Peyer's patch (tissue), 4 donors: ENCODE data around the gene SEMA5A. TPM values are rescaled to one million over a fixed set of nuclear protein-coding genes. Genes with fewer than 3 reads are reported as not detected.

Experiments
- DNase-seq, 3 donors: peaks; one replicate each; pipeline ENCODE4 v3.0.0-alpha.2; 2017 to 2019
- H3K27ac ChIP-seq, 4 donors: fragments of 200-600 bp; sonication (generic); one replicate each; pipeline ENCODE4 v1.5.1; 2016 to 2019
- H3K27me3 ChIP-seq, 2 donors: fragments of 200-600 bp; sonication (generic); one replicate each; pipeline ENCODE4 v1.5.1; 2019
- H3K36me3 ChIP-seq, 3 donors: fragments of 200-600 bp; sonication (generic); one replicate each; pipeline ENCODE4 v1.5.1; 2016 to 2019
- H3K4me1 ChIP-seq, 4 donors: fragments of 200-600 bp; sonication (generic); one replicate each; pipeline ENCODE4 v1.5.1; 2016 to 2019
- H3K4me3 ChIP-seq, 4 donors: fragments of 200-600 bp; sonication (generic); 1 replicate in 3 of 4; 2 replicates in 1 of 4; pipeline ENCODE4 v1.5.1; 2016 to 2019; ENCODE audit warnings: mild to moderate bottlenecking in 1 of 4
- H3K9me3 ChIP-seq, 4 donors: fragments of 200-600 bp; sonication (generic); one replicate each; pipeline ENCODE4 v1.5.1; 2016 to 2019; ENCODE audit warnings: mild to moderate bottlenecking in 1 of 4
- CTCF ChIP-seq, 6 experiments: fragments of 450-650 bp in 4 of 6; fragments of 200-600 bp in 2 of 6; sonication (generic) in 1 of 6; IDR thresholded peaks; one replicate each; pipeline ENCODE4 v1.5.1; 2017 to 2019; ENCODE audit warnings: antibody characterized with exemption in 6 of 6, mild to moderate bottlenecking in 3 of 6, moderate library complexity in 1 of 6
- POLR2A ChIP-seq, 2 donors: fragments of 450-650 bp; IDR thresholded peaks; one replicate each; pipeline ENCODE4 v1.5.1; 2017; ENCODE audit warnings: antibody characterized with exemption in 2 of 2, mild to moderate bottlenecking in 2 of 2, moderate library complexity in 2 of 2
- total RNA-seq, 4 donors: library from RNA; depleted of rRNA; stranded (reverse); fragments of >200 nt; gene quantifications; one replicate each; pipeline ENCODE4 v1.1.0, GENCODE V29; 2016

SEMA5A gene
- total RNA-seq, 4 donors from 2014 or later = 11.6 to 22.5 (median 18.2) TPM

- H3K9me3 ChIP-seq = no peaks in the 10 kb centered on the region
- H3K27ac ChIP-seq = peak overlapping the region in 2 of 4 donors; percentile 40 to 58
- no peak overlapping the region for H3K4me3 ChIP-seq
- no peak for TF ChIP-seq POLR2A (IDR thresholded peaks at IDR 0.05)
- TF ChIP-seq CTCF (IDR thresholded peaks at IDR 0.05) = no peak
- H3K4me1 ChIP-seq = no peaks in the 10 kb centered on the region
- DNase-seq = no peak
- H3K36me3 ChIP-seq = no peaks in the 10 kb centered on the region
- no peaks in the 10 kb centered on the region for H3K27me3 ChIP-seq
Observed at GRCh38 chr5:9170026-9170425, 375.8 kb downstream of the SEMA5A start.

- Histone ChIP-seq H3K4me1 (no peaks in the 10 kb centered on the region), H3K27me3 (no peaks in the 10 kb centered on the region), H3K4me3 (no peak overlapping the region), H3K9me3 (no peaks in the 10 kb centered on the region), H3K36me3 (no peaks in the 10 kb centered on the region), H3K27ac (peak overlapping the region in 2 of 4 donors; percentile 40 to 58)
- no peak for TF ChIP-seq CTCF (IDR thresholded peaks at IDR 0.05)
- no peak for TF ChIP-seq POLR2A (IDR thresholded peaks at IDR 0.05)
- DNase-seq = no peak
Observed at GRCh38 chr5:9169557-9169902, 376.3 kb downstream of the SEMA5A start.

- Histone ChIP-seq H3K27ac (peak overlapping the region in 2 of 4 donors; percentile 40 to 58), H3K4me3 (no peak overlapping the region), H3K27me3 (no peaks in the 10 kb centered on the region), H3K9me3 (no peaks in the 10 kb centered on the region), H3K36me3 (no peaks in the 10 kb centered on the region), H3K4me1 (no peaks in the 10 kb centered on the region)
- TF ChIP-seq POLR2A (IDR thresholded peaks at IDR 0.05) (no peak), CTCF (IDR thresholded peaks at IDR 0.05) (no peak)
- peak in 1 of 3 donors; percentile 66 for DNase-seq
Observed at GRCh38 chr5:9168791-9169556, 376.9 kb downstream of the SEMA5A start.

- DNase-seq = no peak
- no peaks in the 10 kb centered on the region for H3K27me3 ChIP-seq
- H3K9me3 ChIP-seq = no peaks in the 10 kb centered on the region
- no peaks in the 10 kb centered on the region for H3K36me3 ChIP-seq
- H3K27ac ChIP-seq = no peak overlapping the region
- no peak overlapping the region for H3K4me3 ChIP-seq
- TF ChIP-seq POLR2A (IDR thresholded peaks at IDR 0.05) = no peak
- TF ChIP-seq CTCF (IDR thresholded peaks at IDR 0.05) = no peak
- no peaks in the 10 kb centered on the region for H3K4me1 ChIP-seq
Observed at GRCh38 chr5:9166202-9167112, 379.4 kb downstream of the SEMA5A start.

- no peak for DNase-seq
- TF ChIP-seq POLR2A (IDR thresholded peaks at IDR 0.05) (no peak), CTCF (IDR thresholded peaks at IDR 0.05) (no peak)
- Histone ChIP-seq H3K4me3 (no peak overlapping the region), H3K9me3 (no peaks in the 10 kb centered on the region), H3K27me3 (no peaks in the 10 kb centered on the region), H3K27ac (no peak overlapping the region), H3K36me3 (no peaks in the 10 kb centered on the region), H3K4me1 (no peaks in the 10 kb centered on the region)
Observed at GRCh38 chr5:9165546-9165945, 380.3 kb downstream of the SEMA5A start.
